HPDE6-E6E7 (cell line): ENCODE measurements around the gene EDDM13.
"Not testable (repeated sequence)": the region's sequence is repeated elsewhere in the genome, so short reads cannot be mapped to it uniquely, and the experiment has no call there.

ENCODE experiments used
- DNase-seq: peaks from one replicate; pipeline ENCODE4 v3.0.0; 2011; ENCODE audit warnings: missing footprints; ENCODE audit errors: extremely low spot score

Gene EDDM13

GRCh38 chr19:56272161-56272798 is at the start of gene EDDM13:
Gene EDDM13, plus strand, starts transcription at chr19:56272748. Its CDS starts 87 bp downstream, at chr19:56272835.
- no peak for DNase-seq

- no peak for DNase-seq
Measured at GRCh38 chr19:56222901-56223300, 49.6 kb upstream of the EDDM13 start.

GRCh38 chr19:56223481-56223880 is 49.1 kb upstream of the EDDM13 start:
- no peak for DNase-seq

DNA sequence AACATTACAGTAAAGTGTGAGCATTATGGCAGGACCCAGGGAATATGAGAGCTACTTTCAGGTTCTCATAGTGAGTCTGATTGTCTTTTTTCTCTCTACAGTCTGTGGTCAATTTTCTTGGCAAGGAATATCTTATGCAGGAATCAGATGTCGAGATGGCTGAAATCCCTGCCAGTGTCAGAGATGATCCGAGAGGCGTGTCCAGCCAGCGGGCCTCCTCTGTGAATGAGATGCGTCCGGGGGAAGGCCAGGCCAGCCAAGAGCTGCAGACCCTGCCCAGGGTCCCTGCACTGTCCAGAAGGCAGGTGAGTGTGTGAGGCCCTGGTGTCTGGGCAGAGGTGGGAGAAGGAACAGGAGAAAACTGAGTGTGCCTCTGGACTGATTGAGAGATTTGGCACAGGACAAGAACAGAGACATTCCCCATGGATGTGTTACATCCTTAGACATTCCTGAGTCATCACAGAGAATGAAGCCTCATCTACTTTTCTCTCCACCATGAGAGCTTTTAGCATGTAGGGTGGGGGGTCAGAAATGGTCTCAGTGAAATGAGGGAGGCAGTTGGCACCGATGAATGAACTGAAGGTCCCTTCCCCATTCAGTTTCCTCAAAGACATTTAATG is 27.3 kb upstream of the EDDM13 start:
- DNase-seq: no peak

- not testable (repeated sequence) for DNase-seq
Measured at GRCh38 chr19:56245764-56246163, 26.8 kb upstream of the EDDM13 start.

DNA sequence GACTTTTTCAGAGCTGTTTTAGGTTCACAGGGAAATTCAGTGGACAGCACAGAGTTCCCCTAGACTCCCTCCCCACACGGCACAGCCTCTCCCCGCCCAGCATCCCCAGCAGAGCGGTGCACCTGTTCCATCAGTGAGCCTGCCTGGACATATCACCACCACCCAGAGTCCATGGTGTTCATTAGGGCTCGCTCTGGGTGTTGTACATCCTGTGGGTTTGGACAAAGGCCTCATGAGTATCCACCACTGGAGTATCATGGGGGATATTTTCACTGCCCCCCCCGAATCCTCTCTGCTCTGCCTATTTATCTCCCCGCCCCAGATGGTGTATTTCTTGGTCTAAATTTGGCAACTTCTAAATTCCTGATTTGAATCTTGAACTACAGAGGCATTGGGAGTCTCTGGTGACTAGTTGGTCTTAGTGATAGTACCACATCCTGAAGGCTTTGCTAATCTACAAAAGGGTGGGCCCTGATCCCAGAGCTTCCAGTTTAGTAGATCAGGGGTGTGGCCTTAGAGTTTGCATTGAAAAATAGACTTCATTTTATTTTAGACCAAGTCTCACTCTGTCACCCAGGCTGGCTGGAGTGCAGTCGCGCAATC is 23.7 kb upstream of the EDDM13 start:
- not testable (repeated sequence) for DNase-seq

DNA sequence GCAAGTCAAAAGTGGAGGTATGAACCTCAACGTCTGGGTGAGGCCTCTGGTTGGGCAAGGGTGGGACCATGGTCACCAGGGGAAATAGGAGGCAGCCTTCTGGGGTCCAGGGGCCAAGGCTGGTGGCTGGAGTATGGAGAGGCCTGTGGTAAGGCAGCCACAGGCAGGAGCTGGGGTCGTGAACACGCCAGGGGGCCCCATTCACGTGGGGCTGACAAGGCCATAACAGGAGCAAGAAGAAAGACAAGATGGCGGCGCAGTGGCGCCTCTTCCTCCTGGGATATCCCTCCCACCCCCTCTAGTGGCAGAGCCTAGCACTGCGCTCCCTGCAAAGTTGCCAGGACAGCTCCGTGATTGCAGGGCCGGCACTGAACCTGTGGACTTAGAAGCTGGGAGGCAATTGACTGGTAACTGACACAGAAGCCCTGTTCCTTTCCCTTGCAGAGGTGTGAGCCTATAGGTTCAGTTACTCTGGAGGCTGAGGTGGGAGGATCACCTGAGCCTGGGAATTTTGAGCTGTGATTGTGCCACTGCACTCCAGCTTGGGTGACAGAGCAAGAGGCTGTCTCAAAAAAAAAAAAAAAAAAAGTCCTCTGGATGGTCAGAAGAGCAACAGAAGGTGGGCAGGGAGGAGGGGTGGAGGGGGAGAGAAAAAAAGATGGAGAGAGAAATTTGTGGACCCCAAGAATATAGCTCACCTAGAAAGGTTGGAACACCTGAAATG is 19.7 kb upstream of the EDDM13 start:
- DNase-seq: peak; percentile 40

GRCh38 chr19:56253737-56254136 is 18.8 kb upstream of the EDDM13 start:
- peak; percentile 21 for DNase-seq

GRCh38 chr19:56258272-56258671 is 14.3 kb upstream of the EDDM13 start:
- DNase-seq: no peak

GRCh38 chr19:56261145-56261544 is 11.4 kb upstream of the EDDM13 start:
- no peak for DNase-seq

DNA sequence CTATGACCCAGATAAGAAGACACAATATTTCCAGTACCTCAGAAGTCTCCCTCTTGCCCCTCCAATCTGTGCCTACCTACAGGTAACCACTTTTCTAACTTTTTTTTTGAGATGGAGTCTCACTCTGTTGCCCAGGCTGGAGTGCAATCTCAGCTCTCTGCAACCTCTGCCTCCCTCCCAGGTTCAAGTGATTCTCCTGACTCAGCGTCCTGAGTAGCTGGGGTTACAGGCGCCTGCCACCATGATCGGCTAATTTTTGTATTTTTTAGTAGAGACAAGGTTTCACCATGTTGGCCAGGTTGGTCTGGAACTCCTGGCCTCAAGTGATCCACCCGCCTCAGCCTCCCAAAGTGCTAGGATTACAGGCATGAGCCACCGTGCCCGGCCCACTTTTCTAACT is 10.6 kb upstream of the EDDM13 start:
- not testable (repeated sequence) for DNase-seq

DNA sequence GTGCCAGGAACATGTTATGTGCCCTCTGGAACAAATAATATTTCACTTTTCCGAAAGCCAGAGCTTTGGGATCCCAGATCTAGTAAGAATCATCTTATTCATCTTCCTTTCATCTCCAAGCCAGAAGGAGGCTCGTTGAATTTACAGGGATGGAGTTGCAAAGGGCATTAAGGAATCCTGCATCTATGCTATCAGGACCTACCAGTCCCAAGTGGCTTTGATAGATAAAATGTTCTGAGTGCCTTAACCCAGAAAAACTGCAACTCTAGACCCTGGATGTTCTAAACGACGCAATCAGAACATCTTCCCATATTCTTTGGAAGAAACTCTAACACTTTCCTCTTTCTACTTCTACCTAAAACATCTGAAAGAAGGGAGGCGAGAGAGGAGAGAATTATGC is 9.2 kb upstream of the EDDM13 start:
- DNase-seq: no peak

- DNase-seq: no peak
Measured at GRCh38 chr19:56266051-56266450, 6.5 kb upstream of the EDDM13 start.

- no peak for DNase-seq
Measured at GRCh38 chr19:56269348-56269747, 3.2 kb upstream of the EDDM13 start.

- no peak for DNase-seq
Measured at GRCh38 chr19:56270676-56271075, 1.9 kb upstream of the EDDM13 start.

DNA sequence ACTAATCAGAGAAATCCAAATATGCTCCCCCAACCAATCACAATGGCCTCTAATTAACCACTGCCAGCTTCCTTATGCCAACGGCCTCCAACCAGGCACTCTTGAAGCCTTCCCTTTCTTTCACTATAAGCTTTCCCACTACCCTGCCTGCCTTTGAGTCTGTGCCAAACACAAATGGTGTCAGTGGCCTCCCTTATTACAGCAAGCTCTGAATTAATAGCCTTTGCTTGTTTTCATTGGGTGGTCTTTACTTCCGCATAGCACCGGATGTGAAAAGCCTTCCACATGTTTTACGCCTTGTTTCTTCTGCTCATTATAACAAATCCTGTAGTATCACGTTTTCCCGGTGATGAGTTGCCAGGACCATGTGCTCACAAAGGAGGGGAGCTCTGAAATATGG is 1.4 kb upstream of the EDDM13 start:
- DNase-seq: no peak

GRCh38 chr19:56273563-56274117 is 1.1 kb downstream of the EDDM13 start:
- DNase-seq: no peak

DNA sequence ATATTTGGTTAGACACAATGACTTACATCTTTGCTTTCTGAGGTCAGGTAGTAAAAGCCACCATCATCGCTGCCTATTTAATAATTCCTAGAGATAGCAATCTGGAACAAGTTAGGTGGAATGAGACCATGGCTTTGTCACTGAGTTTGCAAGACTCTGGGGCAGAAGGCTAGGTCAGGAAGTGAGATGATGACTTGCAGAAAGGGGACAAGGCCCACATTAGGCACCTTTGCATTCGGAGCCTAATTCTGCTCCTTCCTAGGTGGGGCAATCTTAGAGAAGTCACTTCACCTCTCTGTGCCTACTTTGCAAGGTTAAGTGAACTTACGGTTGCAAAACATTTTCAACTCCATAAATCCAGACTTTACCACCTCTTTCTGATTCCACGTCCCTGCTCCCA is 10.3 kb downstream of the EDDM13 start:
- DNase-seq: no peak

GRCh38 chr19:56284746-56285145 is 12.2 kb downstream of the EDDM13 start:
- DNase-seq: no peak

DNA sequence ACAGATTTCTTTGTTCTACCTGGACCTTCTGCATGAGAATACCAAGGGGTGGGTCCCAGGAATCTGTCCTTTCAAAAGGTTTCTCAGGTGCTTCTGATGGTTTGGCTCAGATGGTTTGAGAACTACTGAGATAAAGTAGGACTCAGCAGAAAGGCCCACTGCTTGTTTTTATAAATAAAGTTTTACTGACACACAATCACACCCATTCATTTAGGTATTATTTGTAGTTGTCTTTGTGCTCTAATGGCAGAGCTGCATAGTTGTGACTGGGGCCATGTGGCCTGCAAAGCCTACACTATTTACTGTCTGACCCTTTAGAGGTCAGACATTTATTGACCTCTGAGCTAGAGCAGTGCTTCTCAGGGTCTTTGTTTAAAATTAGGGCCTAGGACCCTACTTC is 17.6 kb downstream of the EDDM13 start:
- no peak for DNase-seq

GRCh38 chr19:56291867-56292266 is 19.3 kb downstream of the EDDM13 start:
- DNase-seq: no peak

GRCh38 chr19:56294549-56294948 is 22.0 kb downstream of the EDDM13 start:
- no peak for DNase-seq
